Panc1 (cell line): ENCODE measurements around the gene PARP11.

Experiments
- POLR2AphosphoS5 ChIP-seq: IDR thresholded peaks from 2 replicates; pipeline ENCODE4 v1.6.1; 2012; ENCODE audit warnings: mild to moderate bottlenecking, low read depth, low read length, moderate library complexity
- REST ChIP-seq, 2 experiments: IDR thresholded peaks; 2 replicates each; pipeline ENCODE4 v1.6.1; 2011 to 2012; ENCODE audit warnings: low read depth in 2 of 2, control low read depth in 1 of 2, low read length in 1 of 2, mild to moderate bottlenecking in 1 of 2, moderate library complexity in 1 of 2; ENCODE audit not compliant: insufficient read depth in 1 of 2
- TF ChIP-seq, protein P1 (sequence below): fragments of 450-650 bp; IDR thresholded peaks from 2 replicates; pipeline ENCODE4 v1.5.1; 2017; ENCODE audit warnings: mild to moderate bottlenecking

DNA sequence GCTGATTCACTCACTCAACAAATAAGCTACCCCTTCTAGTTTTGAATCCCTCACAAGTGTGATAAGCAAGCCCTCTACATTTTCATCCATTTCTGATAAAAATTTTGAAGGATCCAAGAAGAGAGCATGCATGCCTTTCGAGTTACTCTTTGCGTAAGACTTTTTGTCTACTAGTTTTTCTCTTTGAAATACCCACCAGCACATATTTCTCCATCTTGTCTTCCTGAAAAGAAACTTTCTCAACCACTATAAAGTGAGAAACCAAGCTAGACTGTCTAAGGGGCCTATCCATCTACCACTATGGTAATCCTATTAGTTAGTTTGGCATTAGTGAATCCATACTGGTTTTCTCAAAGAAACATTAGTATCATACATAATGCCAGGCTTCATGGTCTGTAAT, 56.9 kb downstream of the PARP11 start:
- TF ChIP-seq REST (IDR thresholded peaks at IDR 0.05; ENCODE audit: insufficient read depth in 1 of 2, low read depth in 2 of 2, low read length in 1 of 2): no peak
- TF ChIP-seq, protein P1, sequence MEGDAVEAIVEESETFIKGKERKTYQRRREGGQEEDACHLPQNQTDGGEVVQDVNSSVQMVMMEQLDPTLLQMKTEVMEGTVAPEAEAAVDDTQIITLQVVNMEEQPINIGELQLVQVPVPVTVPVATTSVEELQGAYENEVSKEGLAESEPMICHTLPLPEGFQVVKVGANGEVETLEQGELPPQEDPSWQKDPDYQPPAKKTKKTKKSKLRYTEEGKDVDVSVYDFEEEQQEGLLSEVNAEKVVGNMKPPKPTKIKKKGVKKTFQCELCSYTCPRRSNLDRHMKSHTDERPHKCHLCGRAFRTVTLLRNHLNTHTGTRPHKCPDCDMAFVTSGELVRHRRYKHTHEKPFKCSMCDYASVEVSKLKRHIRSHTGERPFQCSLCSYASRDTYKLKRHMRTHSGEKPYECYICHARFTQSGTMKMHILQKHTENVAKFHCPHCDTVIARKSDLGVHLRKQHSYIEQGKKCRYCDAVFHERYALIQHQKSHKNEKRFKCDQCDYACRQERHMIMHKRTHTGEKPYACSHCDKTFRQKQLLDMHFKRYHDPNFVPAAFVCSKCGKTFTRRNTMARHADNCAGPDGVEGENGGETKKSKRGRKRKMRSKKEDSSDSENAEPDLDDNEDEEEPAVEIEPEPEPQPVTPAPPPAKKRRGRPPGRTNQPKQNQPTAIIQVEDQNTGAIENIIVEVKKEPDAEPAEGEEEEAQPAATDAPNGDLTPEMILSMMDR: no peak
- no peak for TF ChIP-seq POLR2AphosphoS5
